Cardiac muscle cell (in vitro differentiated cells and primary cell): ENCODE results near the gene CACNA1S. TPM values are rescaled to one million over a fixed set of nuclear protein-coding genes. Genes with fewer than 3 reads are reported as not detected.

Experiments used
- DNase-seq, 2 donors: peaks; one replicate each; pipeline versions ENCODE4 v3.0.0 to v3.0.0-alpha.2; 2010 to 2017; ENCODE audit warnings: low read depth in 1 of 2, low spot score in 1 of 2
- H3K27ac ChIP-seq: fragments of 200-600 bp; sonication (generic); 2 replicates; pipeline ENCODE4 v1.5.1; 2016
- H3K27me3 ChIP-seq: fragments of 200-600 bp; sonication (generic); 2 replicates; pipeline ENCODE4 v1.6.0; 2016; ENCODE audit warnings: control low read depth
- H3K36me3 ChIP-seq: fragments of 200-600 bp; sonication (generic); 2 replicates; pipeline ENCODE4 v1.5.1; 2016; ENCODE audit warnings: control low read depth
- H3K4me1 ChIP-seq: fragments of 200-600 bp; sonication (generic); 2 replicates; pipeline ENCODE4 v1.8.1; 2017; ENCODE audit warnings: low read depth, mild to moderate bottlenecking, mixed run types
- H3K4me3 ChIP-seq: fragments of 200-600 bp; sonication (generic); 2 replicates; pipeline ENCODE4 v1.5.1; 2016; ENCODE audit warnings: mild to moderate bottlenecking
- H3K9me3 ChIP-seq: fragments of 200-600 bp; sonication (generic); 2 replicates; pipeline ENCODE4 v1.5.1; 2017; ENCODE audit warnings: low read depth, mild to moderate bottlenecking, control low read depth
- polyA plus RNA-seq: library from polyadenylated mRNA; unstranded; fragments of >200 nt; fragmentation: Nextera tagmentation; extraction: Ambion mirVana; gene quantifications from 2 replicates; pipeline ENCODE4 v1.2.1, GENCODE V29; 2016
- total RNA-seq: library from RNA; depleted of rRNA; stranded (reverse); fragments of >200 nt; gene quantifications from 2 replicates; pipeline ENCODE4 v1.2.3, GENCODE V29; 2016
- TF ChIP-seq, protein P1 (sequence below): IDR thresholded peaks from 2 replicates; pipeline ENCODE4 v1.5.1; 2012; ENCODE audit warnings: low read depth, mild to moderate bottlenecking, low read length

Gene CACNA1S
- total and polyA plus RNA-seq, 2 experiments from 2014 or later, result 0.30 TPM; not detected in 1

DNA sequence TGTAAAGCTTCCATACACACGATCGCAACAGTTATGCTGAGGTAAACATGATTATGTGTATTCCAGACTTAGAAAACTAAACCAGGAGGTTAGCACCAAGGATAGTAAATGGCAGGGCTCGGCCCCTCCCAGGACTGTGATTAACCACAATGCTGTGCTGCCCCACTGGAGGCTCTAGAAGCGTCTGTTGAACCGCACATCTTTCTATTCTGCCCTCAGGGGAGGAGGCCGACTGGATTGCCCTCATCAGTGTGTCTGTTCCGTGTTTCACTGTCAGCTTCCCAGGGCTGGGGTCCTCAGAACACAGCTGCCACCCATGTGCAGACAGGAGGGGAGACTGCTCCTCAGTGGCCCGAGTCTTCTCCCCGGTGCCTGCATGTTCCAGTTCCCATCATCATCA lies 27.5 kb upstream of the CACNA1S start:
- H3K36me3 ChIP-seq, result peaks cover 29% of the 10 kb centered on the region

DNA sequence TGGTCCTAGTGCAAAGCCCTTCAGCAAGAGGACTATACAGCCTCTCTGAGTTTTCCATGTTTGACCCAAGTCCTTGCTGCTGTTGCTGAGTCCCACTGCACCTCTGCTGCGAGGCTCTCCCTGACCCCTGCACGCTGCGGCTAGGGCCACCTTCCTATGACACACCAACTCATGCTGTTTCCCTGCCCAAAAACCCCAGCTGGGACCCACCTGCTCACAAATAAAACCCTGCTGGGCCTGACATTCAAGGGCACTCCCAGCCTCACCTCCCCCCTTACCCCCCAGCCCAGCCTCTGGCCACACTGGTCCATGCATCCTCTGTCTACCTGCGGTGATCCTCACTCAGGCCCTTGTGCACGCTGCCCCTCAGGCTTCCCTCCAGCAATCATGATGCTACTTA lies 27.1 kb upstream of the CACNA1S start:
- DNase-seq, result no peak
- TF ChIP-seq, protein P1, sequence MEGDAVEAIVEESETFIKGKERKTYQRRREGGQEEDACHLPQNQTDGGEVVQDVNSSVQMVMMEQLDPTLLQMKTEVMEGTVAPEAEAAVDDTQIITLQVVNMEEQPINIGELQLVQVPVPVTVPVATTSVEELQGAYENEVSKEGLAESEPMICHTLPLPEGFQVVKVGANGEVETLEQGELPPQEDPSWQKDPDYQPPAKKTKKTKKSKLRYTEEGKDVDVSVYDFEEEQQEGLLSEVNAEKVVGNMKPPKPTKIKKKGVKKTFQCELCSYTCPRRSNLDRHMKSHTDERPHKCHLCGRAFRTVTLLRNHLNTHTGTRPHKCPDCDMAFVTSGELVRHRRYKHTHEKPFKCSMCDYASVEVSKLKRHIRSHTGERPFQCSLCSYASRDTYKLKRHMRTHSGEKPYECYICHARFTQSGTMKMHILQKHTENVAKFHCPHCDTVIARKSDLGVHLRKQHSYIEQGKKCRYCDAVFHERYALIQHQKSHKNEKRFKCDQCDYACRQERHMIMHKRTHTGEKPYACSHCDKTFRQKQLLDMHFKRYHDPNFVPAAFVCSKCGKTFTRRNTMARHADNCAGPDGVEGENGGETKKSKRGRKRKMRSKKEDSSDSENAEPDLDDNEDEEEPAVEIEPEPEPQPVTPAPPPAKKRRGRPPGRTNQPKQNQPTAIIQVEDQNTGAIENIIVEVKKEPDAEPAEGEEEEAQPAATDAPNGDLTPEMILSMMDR, result no peak
- H3K4me1 ChIP-seq, result peaks cover 6% of the 10 kb centered on the region
- no peak overlapping the region for H3K4me3 ChIP-seq
- H3K9me3 ChIP-seq, result no peaks in the 10 kb centered on the region
- no peak overlapping the region for H3K27ac ChIP-seq
- no peaks in the 10 kb centered on the region for H3K27me3 ChIP-seq
- H3K36me3 ChIP-seq, result peaks cover 25% of the 10 kb centered on the region

More for the DNA sequence above, 27.5 kb upstream of the CACNA1S start:
- TF ChIP-seq, protein P1, result no peak
- Histone ChIP-seq H3K4me1 (peaks cover 6% of the 10 kb centered on the region), H3K27me3 (no peaks in the 10 kb centered on the region), H3K27ac (no peak overlapping the region), H3K4me3 (no peak overlapping the region), H3K9me3 (no peaks in the 10 kb centered on the region)
- no peak for DNase-seq

DNA sequence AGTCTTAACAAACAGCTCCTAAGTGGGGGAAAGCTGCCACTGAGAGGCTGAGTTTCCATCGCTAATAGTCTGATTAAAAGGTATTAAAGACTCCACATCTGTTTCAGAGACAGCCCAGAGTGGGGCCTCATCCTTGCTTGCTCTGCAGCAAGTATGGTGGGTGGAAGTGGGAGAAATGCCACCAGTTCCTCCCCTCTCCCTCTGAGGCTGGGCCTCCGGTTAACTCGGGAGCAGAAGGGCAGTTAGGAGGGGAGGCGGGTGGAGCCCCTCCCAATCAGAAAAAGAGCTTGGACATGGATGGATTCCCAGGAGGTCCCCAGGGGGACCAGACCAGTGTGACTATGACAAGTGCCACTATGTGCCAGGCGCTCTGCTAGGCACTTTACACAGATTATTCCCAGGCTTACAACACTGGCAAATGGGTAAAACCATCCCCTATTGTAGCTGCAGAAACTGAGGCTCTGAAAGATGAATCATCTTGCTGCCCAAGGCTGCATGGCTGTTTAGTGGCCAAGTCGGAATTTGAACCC lies 26.1 kb upstream of the CACNA1S start:
- H3K36me3 ChIP-seq, result peaks cover 18% of the 10 kb centered on the region
- H3K27ac ChIP-seq, result no peak overlapping the region
- H3K4me1 ChIP-seq, result peaks cover 6% of the 10 kb centered on the region
- H3K9me3 ChIP-seq, result no peaks in the 10 kb centered on the region
- no peak overlapping the region for H3K4me3 ChIP-seq
- H3K27me3 ChIP-seq, result no peaks in the 10 kb centered on the region
- TF ChIP-seq, protein P1, result no peak
- peak in 1 of 2 donors; percentile 9 for DNase-seq

DNA sequence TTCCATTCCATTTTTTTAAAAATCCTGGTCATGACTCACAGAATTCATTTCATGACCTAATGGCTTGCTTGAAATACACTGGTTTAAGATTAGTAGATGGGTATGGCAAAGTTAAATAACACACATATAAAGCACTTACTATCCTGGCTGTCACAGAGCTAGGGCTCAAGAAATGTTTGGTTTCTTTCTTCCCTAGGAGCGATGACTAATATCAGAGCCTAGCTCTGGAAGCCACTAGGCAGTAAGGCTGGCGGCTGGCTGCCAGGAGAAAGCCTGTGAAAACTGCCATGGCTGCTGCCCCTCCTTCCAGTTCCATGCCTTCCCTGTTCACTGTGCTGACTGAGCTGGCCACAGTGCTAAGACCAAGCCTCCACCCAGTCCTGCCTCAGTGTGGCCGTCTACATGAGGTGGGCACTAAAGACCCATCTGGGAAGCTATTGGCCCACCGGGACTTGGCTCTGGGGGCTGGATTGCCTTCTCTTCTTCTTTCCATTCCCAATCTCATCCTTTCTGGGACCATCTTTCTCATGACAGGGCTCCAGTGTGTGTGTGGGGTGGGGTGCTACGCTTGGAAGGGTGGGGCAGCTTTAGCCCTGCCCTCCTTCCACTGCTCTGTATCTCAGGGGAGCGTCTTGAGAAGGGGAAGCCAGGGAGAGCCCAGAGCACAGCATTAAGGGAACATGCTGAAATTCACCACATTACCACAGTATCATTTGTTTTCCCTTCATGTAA lies 25.5 kb upstream of the CACNA1S start:
- Histone ChIP-seq H3K4me3 (no peak overlapping the region), H3K4me1 (peaks cover 6% of the 10 kb centered on the region), H3K27ac (no peak overlapping the region), H3K9me3 (no peaks in the 10 kb centered on the region), H3K27me3 (no peaks in the 10 kb centered on the region), H3K36me3 (peaks cover 11% of the 10 kb centered on the region)
- DNase-seq, result peak in 1 of 2 donors; percentile 89
- TF ChIP-seq, protein P1, result no peak

DNA sequence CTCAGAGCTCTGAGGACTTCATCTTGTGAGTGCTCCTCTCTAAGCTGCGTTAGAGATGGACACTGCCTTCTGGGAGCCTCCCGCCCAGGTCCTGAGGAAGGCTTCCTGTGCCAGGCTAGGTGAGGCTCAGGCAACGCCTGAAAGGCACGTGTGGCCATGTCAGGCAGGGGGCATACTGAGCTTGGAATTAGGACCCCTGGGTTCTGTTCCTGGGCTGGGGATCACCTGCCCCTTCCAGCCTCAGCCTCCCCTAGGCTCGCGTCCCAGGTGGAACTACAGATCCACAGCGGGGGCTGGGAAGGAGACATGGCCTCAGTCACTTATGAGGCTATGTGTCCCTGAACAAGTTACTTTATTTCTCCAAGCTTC lies 24.8 kb upstream of the CACNA1S start:
- peaks cover 9% of the 10 kb centered on the region for H3K36me3 ChIP-seq

More for the DNA sequence above, 24.8 kb upstream of the CACNA1S start:
- TF ChIP-seq, protein P1, result no peak
- no peaks in the 10 kb centered on the region for H3K9me3 ChIP-seq
- DNase-seq, result no peak
- no peak overlapping the region for H3K27ac ChIP-seq
- no peaks in the 10 kb centered on the region for H3K27me3 ChIP-seq
- H3K4me3 ChIP-seq, result no peak overlapping the region
- peaks cover 6% of the 10 kb centered on the region for H3K4me1 ChIP-seq
